ENCODE results near the gene SEPTIN12. TPM values are rescaled to one million over a fixed set of nuclear protein-coding genes. Genes with fewer than 3 reads are reported as not detected.

Gene SEPTIN12
- total and polyA plus RNA-seq, 2 of the 8 experiments (the other 6 are each of a cell fraction or from before 2014, with no cell fraction given): 0.24 TPM; not detected in 1

DNA sequence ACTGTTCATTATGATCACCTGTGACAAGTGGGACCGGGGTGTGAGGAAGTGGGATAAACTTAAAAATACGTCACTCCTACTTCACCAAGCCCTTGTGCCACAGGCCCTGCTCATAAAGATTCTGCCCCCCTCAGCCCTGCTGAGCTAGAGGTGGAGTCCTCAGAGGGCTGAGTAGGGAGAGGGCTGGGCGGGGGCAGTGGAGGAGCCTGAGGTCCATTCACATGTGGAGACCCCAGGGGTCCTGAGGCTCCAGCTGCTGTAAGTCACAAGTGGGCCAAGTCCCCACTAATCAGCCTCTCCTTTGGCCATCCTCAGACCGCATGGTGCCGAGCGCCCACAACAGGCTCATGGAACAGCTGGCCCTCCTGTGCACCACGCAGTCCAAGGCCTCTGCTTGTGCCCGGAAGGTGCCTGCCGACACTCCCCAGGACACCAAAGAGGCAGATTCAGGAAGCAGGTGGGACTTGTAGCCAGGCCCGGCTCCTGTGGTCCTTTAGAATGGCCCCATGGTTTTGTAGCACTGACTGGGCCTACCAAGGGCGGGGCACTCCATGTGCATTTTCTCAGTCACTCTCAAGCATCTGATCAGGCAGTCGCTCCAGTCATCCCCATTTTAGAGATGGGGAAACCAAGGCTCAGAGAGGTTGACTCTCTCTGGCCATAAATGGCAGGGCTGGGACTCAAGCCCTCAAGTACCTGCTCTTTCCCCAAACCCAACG, 43.4 kb downstream of the SEPTIN12 start (continued):
- TF ChIP-seq POLR2AphosphoS5 (IDR thresholded peaks at IDR 0.05; ENCODE audit: low read depth, low read length): no peak
- no peak for TF ChIP-seq ZNF274 (IDR thresholded peaks at IDR 0.05; ENCODE audit: borderline replicate concordance, extremely low read depth, low read length)
- TF ChIP-seq, protein P1, sequence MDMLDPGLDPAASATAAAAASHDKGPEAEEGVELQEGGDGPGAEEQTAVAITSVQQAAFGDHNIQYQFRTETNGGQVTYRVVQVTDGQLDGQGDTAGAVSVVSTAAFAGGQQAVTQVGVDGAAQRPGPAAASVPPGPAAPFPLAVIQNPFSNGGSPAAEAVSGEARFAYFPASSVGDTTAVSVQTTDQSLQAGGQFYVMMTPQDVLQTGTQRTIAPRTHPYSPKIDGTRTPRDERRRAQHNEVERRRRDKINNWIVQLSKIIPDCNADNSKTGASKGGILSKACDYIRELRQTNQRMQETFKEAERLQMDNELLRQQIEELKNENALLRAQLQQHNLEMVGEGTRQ (IDR thresholded peaks at IDR 0.05; ENCODE audit: low read length): no peak
- TF ChIP-seq SIRT6 (IDR thresholded peaks at IDR 0.05; ENCODE audit: low read length): no peak
- TF ChIP-seq KDM1A (IDR thresholded peaks at IDR 0.05; ENCODE audit: borderline replicate concordance, low read length): peak; percentile 68
- no peak for TF ChIP-seq SAP30 (IDR thresholded peaks at IDR 0.05; ENCODE audit: insufficient read depth, insufficient replicate concordance, low read length)

Data from H1 (cell line).